IPS-18c (cell line): ENCODE measurements around the gene UBXN11.
A peak's percentile ranks its signal among the peaks of the same experiment; 100 is the strongest.

Experiments
- H3K4me3 ChIP-seq: 2 replicates; pipeline ENCODE4 v1.7.0; 2013; ENCODE audit warnings: low read depth, mild to moderate bottlenecking, low read length, moderate library complexity; ENCODE audit not compliant: insufficient read depth
- H3K9me3 ChIP-seq: one replicate; pipeline ENCODE4 v1.6.1; 2013; ENCODE audit warnings: mild to moderate bottlenecking, low read length, moderate library complexity; ENCODE audit not compliant: control insufficient read depth, insufficient read depth

The UBXN11 gene

DNA sequence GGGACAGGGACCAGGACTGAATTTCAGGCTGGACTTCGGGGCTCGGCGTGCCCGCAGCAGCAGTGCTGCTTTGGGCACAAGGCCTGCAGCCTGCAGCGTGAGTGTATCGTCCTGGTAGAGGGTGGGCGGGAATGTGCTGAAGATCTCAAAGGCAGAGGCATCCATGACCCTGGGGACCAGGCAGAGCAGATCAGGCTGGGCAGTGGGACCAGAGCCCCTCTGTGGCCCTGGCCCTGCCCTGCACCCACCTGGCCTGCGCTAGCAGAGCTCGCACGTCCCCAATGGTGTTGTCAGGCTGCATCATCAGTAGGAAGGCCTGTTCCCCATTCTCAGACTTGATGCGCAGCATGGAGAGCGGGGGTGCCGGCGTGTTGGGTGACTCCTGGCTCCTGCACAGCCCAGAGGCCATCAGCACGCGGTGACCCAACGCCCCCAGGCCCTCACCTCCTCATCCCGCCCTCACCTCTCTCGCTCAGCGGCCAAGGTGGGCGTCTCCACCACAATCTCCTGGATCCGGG lies 24.0 kb downstream of the UBXN11 start:
- Histone ChIP-seq H3K9me3 (no peaks in the 10 kb centered on the region), H3K4me3 (no peak overlapping the region; the same call in 1 of the 2 replicates)

DNA sequence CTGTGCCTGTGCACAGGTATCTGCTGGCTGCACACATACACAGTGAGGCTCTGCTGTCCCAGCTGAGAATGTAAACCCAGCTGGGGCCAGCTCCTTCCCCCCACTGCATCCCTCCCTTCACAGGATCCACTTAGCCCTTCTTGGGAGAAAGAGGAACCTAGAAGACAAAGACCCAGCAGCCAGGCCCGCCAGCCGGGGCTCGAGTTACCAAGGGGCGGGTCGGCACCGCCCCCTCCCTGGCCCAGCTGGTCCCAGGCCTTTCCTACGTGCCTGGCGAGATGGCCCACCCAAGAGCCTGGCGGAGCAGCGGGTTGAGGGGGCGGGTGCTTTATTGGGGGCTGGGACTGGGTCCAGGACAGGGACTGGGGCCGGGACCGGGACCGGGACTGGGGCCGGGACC lies 24.5 kb downstream of the UBXN11 start:
- H3K4me3 ChIP-seq: peak overlapping the region; percentile 40

DNA sequence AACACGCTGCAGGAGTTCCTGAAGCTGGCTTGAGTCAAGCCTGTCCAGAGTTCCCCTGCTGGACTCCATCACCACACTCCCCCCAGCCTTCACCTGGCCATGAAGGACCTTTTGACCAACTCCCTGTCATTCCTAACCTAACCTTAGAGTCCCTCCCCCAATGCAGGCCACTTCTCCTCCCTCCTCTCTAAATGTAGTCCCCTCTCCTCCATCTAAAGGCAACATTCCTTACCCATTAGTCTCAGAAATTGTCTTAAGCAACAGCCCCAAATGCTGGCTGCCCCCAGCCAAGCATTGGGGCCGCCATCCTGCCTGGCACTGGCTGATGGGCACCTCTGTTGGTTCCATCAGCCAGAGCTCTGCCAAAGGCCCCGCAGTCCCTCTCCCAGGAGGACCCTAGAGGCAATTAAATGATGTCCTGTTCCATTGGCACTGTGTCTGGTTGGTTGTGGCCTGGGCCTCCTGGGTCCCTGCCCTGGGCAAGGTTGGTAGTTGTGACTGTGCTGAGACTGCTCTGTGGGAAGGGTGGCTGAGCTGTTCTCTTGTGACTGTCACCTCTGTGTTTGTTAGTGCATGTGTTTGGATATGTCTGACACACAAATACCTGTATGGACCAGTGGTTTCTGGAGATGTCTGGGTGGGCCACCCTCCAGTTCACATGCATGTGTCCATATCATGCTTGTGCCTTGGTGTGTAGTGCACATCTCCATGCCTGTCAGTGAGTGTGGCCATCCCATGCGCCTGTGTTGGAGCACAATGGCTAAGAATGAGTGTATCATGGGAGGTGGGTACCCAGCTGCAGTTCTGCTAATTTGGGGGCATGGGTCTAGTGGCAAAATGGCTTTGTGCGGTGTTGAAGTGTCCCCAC lies 25.1 kb downstream of the UBXN11 start:
- no peaks in the 10 kb centered on the region for H3K9me3 ChIP-seq
- peak overlapping the region; percentile 40 for H3K4me3 ChIP-seq

More for the DNA sequence above, 24.5 kb downstream of the UBXN11 start:
- H3K9me3 ChIP-seq: no peaks in the 10 kb centered on the region

GRCh38 chr1:26280333-26281042 lies 25.9 kb downstream of the UBXN11 start:
- peak overlapping the region; percentile 69 for H3K4me3 ChIP-seq

GRCh38 chr1:26279456-26280332 lies 26.7 kb downstream of the UBXN11 start, which contains the start of gene SH3BGRL3:
SH3BGRL3 (plus strand) TSS chr1:26280086; CDS start chr1:26280156, 70 bp downstream.
- Histone ChIP-seq H3K9me3 (no peaks in the 10 kb centered on the region), H3K4me3 (peak within 1 kb of the TSS; percentile 69)

More at GRCh38 chr1:26280333-26281042, 25.9 kb downstream of the UBXN11 start:
- no peaks in the 10 kb centered on the region for H3K9me3 ChIP-seq

DNA sequence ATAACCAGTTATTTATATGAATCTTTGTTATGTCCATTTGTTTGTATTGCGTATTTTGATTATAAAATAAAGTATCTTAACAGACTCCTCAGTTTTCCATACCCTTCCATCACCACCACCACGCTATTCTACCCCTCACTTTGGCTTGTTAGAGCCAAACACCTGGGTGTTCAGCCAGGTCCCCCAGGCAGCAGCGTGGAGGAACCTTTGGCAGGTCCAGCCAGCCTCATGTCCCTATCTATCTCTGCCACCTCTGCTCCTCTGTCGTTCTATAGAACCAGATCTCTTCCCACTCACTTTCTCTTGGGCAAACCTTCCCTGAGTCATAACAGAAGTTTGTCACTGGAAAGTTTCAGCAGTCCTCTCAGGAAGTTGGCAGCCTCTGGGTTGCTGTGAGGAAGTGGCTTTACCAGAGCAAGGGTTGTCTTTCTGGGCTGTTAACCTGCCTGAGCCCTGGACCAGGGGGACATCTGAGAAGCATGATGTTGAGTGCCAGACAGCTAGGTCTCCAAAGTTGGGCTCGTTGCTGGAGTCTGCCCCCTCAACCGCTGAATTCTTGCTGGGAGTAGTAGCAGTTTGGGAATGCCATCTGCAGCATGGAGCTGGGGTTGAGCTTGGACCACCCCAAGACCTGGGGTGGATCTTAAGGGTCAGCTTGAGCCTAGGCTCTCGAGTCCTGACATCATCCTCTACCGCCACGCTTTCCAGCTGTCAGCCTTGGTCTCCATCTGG lies 27.5 kb downstream of the UBXN11 start:
- Histone ChIP-seq H3K9me3 (no peaks in the 10 kb centered on the region), H3K4me3 (peak overlapping the region; percentile 69)

- Histone ChIP-seq H3K9me3 (no peaks in the 10 kb centered on the region), H3K4me3 (no peak overlapping the region)
These were observed 28.1 kb downstream of the UBXN11 start for GRCh38 chr1:26278303-26278702.

- Histone ChIP-seq H3K9me3 (no peaks in the 10 kb centered on the region), H3K4me3 (no peak overlapping the region)
These were observed 28.7 kb downstream of the UBXN11 start for GRCh38 chr1:26277719-26278118.

DNA sequence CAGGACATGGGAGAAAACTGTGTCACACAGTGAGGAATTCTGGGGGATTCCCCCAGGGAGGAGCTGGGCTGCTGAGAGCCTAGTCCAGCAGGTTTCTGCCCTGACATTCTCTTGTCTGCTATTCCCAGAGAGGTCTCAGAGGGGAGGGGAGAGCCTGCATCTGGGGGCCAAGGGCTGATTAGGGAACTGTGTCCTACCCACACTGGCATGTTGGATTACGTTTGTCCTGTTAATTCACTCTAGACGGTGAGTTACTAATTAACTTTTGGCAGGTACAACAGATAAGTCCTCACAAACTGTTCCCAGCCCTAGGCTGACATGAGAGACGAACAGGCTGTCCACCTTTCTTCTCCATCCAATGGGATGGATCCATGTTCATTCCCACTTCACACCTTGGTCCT lies 29.2 kb downstream of the UBXN11 start:
- H3K4me3 ChIP-seq: no peak overlapping the region

DNA sequence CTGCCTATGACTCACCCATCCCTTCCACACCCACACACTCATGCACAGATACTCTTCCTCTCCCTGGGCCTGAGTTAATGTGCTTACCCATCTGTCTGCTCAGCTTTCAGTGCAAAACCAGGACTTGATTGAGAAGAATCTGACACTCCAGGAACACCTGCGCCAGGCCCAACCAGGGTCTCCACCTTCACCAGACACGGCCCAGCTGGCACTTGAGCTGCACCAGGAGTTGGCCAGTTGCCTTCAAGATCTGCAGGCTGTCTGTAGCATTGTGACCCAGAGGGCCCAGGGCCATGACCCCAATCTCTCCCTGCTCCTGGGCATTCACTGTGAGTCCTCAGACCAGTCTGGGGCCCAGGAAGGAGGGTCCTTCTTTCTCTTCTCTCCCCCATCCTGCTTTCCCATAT lies 30.0 kb downstream of the UBXN11 start:
- Histone ChIP-seq H3K9me3 (no peaks in the 10 kb centered on the region), H3K4me3 (no peak overlapping the region)

More for the DNA sequence above, 29.2 kb downstream of the UBXN11 start:
- no peaks in the 10 kb centered on the region for H3K9me3 ChIP-seq

DNA sequence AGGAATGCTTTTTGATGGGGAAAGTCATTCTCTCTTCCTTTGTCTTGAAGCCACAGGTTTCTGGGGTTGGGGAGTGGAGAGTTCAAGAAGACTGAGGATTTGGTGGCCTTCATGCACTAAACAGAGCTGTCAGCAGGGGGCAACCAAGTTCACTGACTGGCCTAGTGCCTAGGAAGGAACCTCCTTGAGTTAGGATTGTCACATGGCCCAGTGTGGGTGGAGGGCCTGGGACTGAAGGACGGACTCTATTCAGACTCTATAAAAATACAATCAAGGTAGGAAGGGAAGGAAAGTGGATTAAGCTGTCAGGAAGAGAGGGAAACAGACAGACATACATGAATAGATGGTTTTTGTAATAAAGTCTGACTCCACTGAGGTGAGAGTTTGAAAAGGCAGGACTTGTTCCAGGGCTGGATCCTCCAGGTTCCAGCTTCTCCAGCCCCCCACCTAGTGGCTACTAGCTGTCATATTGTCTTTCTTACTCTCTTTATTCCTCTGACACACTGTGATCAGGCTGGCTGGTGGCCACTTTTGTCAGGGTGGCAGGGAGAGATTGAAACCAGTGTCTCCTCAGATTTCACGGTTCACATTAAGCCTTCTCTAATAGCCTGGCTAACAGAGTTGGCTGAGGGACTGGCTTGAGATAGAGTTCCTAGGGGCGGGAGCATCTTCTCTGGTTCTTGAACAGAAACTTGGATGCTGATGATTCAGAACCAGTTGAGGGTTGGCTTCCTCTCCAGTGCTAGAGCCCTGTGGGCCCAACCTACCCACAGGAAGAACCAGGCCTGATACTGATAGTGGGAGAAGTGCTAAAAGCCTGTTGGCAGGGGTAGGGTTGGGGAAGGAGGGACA lies 30.6 kb downstream of the UBXN11 start:
- H3K4me3 ChIP-seq: no peak overlapping the region

GRCh38 chr1:26274801-26275425 lies 31.5 kb downstream of the UBXN11 start:
- H3K9me3 ChIP-seq: no peaks in the 10 kb centered on the region

More for the DNA sequence above, 30.6 kb downstream of the UBXN11 start:
- H3K9me3 ChIP-seq: no peaks in the 10 kb centered on the region

DNA sequence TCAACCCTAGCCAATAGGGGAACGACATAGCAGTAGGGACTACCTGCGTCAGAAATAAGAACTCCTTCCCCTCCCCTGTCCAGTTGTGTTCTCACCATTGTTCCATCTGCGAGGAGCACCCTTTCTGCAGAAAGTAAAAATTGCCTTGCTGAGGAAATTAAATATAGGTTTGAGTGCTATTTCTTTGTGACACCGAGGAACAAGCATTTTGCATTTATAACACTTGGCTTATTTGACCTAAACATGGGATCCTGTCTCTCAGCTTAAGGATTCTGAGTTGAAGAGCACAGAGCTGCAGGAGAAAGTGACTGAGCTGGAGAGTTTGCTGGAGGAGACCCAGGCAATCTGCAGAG lies 37.3 kb downstream of the UBXN11 start:
- H3K4me3 ChIP-seq: no peak overlapping the region
- H3K9me3 ChIP-seq: peaks cover 2% of the 10 kb centered on the region

More at GRCh38 chr1:26274801-26275425, 31.5 kb downstream of the UBXN11 start:
- no peak overlapping the region for H3K4me3 ChIP-seq

GRCh38 chr1:26268290-26269197 lies 37.9 kb downstream of the UBXN11 start:
- Histone ChIP-seq H3K9me3 (peaks cover 2% of the 10 kb centered on the region), H3K4me3 (no peak overlapping the region)
